Upper lobe of left lung (tissue), 4 donors: ENCODE results near the gene TGFBR3L.

ENCODE experiments used
- CTCF ChIP-seq, 6 experiments: fragments of 450-650 bp in 4 of 6; fragments of 200-600 bp in 2 of 6; sonication (generic) in 2 of 6; IDR thresholded peaks; one replicate each; pipeline ENCODE4 v1.5.1; 2016 to 2019; ENCODE audit warnings: antibody characterized with exemption in 6 of 6
- POLR2AphosphoS5 ChIP-seq, 2 donors: sonication (generic); formaldehyde crosslinking; IDR thresholded peaks; one replicate each; pipeline ENCODE4 v1.5.1; 2017; ENCODE audit warnings: antibody characterized with exemption in 2 of 2

- TF ChIP-seq POLR2AphosphoS5 (IDR thresholded peaks at IDR 0.05) (no peak), CTCF (IDR thresholded peaks at IDR 0.05) (peak; percentile 71 to 85 (median 80))
Observed at GRCh38 chr19:7944177-7944761, 29.6 kb downstream of the TGFBR3L start.
